Measurements from ENCODE around the gene CRCP.

CRCP gene

GRCh38 chr7:66198469-66198868, 83.8 kb downstream of the CRCP start:
- no peak for DNase-seq

GRCh38 chr7:66198956-66199355, 84.3 kb downstream of the CRCP start:
- DNase-seq: no peak

GRCh38 chr7:66202441-66202840, 87.8 kb downstream of the CRCP start:
- DNase-seq: no peak
